NCI-H446 treated with DMSO at 0.1 percent for 48 hours (cell line): ENCODE data around the gene OCSTAMP.
A peak's percentile ranks its signal among the peaks of the same experiment; 100 is the strongest.

Source experiments
- DNase-seq: peaks from one replicate; lab custom pipeline; 2025; lab: John Stamatoyannopoulos, UW

OCSTAMP gene

GRCh38 chr20:46519471-46520068, 30.9 kb downstream of the OCSTAMP start:
- no peak for DNase-seq

DNA sequence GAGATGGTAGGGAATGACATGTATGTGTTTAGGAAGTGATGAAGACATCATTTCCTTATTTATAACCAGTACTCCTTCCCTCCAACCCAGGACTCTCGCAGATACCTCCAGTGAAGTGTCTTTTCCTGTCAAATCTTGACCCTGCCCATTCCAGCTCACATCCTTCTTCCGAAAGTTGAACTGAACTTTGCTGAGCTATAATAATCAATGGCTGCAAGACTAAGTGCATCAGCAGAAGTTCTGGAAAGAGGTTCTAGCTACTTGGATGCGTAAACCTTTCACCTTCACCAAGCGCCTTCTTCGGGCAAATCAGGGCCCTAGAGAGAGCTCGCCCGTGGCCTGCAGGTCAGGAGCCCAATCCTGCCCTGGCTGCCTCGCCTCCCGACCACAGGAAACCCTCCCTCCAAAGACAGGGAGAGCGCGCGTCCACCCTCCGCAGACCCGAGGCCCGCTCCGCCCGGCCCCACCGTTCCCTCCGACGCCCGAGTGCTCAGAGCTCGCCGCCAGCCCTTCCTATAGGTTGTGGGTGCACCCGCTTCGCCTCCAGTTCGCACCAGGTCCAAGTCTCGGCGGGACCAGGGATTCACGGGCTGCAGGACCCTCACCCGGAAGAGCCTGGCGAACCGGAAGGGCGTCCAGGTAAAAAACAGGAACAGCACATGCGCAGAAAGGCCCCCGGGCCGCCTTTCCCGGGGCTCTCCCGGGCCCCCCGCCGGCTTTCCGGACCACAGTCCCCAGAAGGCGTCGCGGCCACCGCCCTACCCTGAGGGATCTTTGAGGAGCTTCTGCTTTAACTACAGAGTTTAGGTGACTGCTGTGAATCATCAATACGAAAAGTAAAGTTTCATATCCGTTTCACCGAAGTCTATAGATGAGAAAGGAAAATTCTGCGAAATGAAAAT, 37.3 kb downstream of the OCSTAMP start, which contains the start of gene ZNF334:
Gene ZNF334, minus strand, starts transcription at position 617 of the 902 bp plus-strand sequence. CDS start 1,457 bp downstream, outside the sequence.
- peak; percentile 9 for DNase-seq

DNA sequence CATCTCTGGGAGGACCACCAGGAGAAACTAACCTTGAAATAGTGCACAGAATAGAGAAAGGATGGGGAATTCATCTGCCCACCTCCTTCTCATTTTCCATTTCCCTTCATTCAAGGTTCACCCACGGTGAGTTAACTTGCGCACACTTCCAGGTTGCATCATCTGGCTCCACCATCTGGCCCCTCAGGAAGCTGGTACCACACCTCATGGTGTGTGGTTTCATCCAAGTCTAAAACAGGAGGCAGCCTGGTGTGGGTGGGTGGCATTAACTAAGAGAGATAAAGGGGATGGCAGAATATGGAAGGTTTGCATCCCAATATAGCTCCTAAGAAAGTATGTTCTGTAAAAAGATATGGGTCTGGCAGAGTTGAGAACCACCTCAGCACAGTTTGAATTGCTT, 40.9 kb downstream of the OCSTAMP start:
- no peak for DNase-seq

GRCh38 chr20:46507760-46508407, 42.6 kb downstream of the OCSTAMP start:
- DNase-seq, result no peak

DNA sequence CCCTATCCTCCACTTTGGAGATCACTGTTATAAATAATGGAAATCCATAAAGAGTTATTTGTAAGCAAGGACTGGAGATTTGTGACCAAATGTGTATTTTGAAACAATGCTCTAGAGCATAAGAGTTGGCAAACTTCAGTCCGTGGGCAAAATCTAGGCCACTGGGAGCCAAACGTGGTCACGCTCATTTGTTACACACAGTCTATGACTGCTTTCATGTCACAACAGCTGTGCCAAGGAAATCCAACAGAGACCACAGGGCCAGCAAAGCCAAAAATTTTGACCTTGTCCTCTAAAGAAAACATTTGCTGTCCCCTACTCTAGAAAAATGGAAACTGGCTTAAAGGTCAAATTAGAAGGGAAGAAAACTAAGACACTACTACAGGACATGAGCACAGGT, 44.9 kb downstream of the OCSTAMP start:
- no peak for DNase-seq

GRCh38 chr20:46501961-46502360, 48.5 kb downstream of the OCSTAMP start:
- DNase-seq, result no peak

DNA sequence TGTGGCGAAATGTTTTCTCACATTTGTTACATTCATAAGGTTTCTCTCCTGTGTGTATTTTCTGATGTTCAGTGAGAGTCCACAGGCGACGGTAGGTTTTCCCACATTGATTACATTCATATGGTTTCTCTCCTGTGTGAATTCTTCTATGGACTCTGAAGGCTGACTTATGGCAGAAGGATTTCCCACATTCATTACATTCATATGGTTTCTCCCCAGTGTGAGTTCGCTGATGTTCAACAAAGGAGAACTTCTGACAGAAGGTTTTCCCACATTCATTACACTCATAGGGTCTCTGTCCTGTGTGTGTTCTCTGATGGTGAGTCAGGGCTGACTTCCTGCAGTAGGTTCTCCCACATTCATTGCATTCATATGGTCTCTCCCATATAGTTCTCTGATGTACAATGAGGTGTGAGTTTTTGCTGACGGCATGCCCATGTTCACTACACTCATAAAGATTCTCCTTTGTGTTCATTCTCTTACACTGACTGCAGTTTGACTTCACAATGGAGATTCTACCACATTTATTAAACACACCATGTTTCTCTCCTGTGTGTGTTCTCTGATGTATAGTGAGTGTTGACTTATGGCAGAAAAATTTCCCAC, 49.0 kb downstream of the OCSTAMP start:
- DNase-seq, result no peak

DNA sequence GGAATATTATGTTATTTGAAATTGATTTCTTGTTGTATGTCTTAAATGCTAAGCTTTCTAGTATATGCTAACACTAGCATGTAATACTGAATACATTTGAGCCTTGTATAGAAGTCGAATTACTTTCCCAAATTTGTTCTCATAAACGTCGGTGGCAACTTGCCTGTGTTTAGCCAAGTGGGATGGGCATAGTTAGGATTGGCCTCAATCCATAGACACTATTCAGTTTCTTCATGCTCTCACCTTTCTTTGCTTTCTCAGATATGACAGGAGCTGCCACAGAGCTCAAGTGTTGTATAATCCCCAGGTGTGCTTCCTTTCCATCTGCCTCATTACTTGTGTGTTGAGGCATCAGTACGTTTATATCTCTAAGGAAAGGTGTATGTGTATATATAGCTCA, 56.4 kb downstream of the OCSTAMP start:
- no peak for DNase-seq

GRCh38 chr20:46491354-46491753, 59.1 kb downstream of the OCSTAMP start:
- DNase-seq, result no peak
